A549 (cell line): ENCODE measurements around the gene FSTL5.

Experiments
- CTCF ChIP-seq: fragments of >200 bp; sonication (Bioruptor Twin); formaldehyde crosslinking; IDR thresholded peaks from 3 replicates; pipeline ENCODE4 v1.5.1; 2016
- EP300 ChIP-seq, 2 experiments: fragments of >200 bp; sonication (Bioruptor Twin); formaldehyde crosslinking; IDR thresholded peaks; 2 replicates in 1 of 2; 3 replicates in 1 of 2; pipeline ENCODE4 v1.6.1; 2016 to 2017
- KDM5A ChIP-seq: fragments of 200-600 bp; sonication (generic); IDR thresholded peaks from 2 replicates; pipeline ENCODE4 v1.6.1; 2016; ENCODE audit warnings: antibody characterized with exemption, mild to moderate bottlenecking

GRCh38 chr4:161799710-161800109, 364.1 kb downstream of the FSTL5 start:
- TF ChIP-seq KDM5A (no peak), CTCF (no peak), EP300 (IDR thresholded peaks at IDR 0.05) (no peak)
